GM20000 (cell line): ENCODE results near the gene NSD2.

Experiments
- DNase-seq: peaks from one replicate; pipeline ENCODE4 v3.0.0; 2012; ENCODE audit warnings: low spot score
- CTCF ChIP-seq: IDR thresholded peaks from 2 replicates; pipeline ENCODE4 v1.5.1; 2012; ENCODE audit warnings: mild to moderate bottlenecking, control low read depth; ENCODE audit errors: extremely low read depth, missing control alignments

The NSD2 gene

DNA sequence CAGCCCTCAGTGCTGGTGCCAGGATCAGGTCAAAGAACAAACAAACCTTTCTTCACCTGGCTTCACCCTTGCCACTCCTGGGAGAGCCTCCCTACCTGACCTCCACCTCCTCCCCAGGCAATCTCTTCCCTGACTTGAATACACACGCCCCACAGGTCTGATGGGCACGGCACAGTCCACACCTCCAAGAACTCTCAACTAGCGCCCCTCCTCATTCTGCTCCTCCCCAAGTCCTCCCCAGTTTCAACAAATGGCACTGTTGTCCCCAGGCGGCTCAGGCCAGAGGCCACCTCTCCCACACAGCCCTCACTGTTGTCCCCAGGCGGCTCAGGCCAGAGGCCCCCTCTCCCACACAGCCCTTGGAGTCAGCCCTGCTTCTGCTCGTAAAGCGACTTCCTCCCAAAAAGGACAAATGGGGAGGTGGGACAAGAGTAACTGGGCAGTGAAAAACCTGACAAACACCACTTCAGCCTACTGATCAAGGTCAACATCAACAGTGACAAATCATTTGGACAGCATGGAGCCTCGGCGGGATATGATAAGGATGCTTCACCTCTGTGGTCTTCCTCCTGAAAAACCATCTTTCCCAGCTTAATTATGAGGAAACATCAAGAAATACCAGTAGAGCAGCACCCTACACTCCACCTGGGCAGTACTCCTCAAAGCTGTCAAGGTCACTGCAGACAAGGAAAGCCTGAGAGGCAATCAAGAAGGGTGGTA, 18.1 kb upstream of the NSD2 start:
- DNase-seq: no peak
- no peak for TF ChIP-seq CTCF

DNA sequence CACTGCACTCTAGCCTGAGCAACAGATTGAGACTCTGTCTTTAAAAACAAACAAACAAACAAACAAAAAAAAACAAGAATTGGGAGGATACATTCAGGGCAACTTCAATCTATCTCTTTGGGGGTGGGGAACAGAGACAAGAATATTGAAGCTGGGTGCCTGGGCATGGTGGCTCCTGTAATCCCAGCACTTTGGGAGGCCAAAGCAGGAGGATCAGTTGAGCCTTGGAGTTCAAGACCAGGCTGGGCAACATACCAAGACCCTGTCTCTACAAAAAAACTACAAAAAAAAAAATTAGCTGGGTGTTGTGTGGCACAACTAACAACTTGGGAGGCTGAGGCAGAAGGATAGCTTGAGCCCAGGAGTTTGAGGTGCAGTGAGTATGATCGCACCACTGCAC, 16.4 kb upstream of the NSD2 start:
- no peak for DNase-seq

GRCh38 chr4:1855333-1856070, 15.7 kb upstream of the NSD2 start:
- DNase-seq: peak; percentile 49

More for the DNA sequence above, 16.4 kb upstream of the NSD2 start:
- TF ChIP-seq CTCF: no peak

GRCh38 chr4:1856071-1856942, 14.9 kb upstream of the NSD2 start, which contains the start of gene LETM1:
Gene LETM1, minus strand, starts transcription at chr4:1856156. Its CDS starts 206 bp downstream, at chr4:1855950.
- DNase-seq: peak; percentile 99
- TF ChIP-seq CTCF: no peak

More at GRCh38 chr4:1855333-1856070, 15.7 kb upstream of the NSD2 start:
- no peak for TF ChIP-seq CTCF

DNA sequence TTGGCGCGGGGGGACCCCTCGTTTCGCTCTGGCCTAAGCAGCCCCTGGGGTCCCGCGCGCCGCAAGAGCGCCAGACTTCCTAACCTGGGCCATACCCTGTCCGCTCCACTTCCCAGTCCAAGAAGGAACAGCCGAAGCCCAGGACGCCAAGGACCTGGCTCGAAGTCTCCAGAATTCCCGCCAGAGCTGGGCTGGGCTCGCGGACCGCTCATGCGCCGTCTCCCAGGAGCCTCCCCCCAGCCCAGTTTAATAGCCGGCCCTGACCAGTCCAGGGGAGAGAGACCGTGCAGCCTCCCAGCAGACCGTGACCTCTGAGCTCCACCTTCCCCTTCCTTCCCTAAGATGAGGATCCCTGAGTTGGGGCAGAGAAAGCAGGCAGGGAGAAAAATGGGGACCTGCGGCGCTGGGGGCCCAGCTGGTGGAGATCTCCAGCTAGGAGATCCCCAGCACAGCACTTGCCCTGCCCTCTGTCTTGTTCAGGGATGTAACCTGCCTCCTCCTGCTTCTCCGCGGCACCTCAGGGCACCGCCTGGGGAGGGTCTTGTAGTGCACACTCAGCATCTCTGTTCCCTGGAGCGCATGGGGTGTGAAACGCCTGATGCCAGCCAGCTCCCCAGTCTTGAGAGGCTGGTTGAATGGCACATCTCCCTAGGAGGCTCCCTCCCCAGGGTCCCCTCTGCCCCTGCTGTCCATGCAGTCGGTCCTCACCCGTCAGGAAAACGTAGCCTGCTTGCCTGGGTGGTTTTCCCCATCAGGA, 14.1 kb upstream of the NSD2 start:
- no peak for TF ChIP-seq CTCF

GRCh38 chr4:1857931-1858330, 13.3 kb upstream of the NSD2 start:
- TF ChIP-seq CTCF: no peak
- DNase-seq: no peak

More for the DNA sequence above, 14.1 kb upstream of the NSD2 start:
- DNase-seq: no peak
